A673 (cell line): ENCODE measurements around the gene AFAP1.

Experiments
- EZH2 ChIP-seq: fragments of 200-600 bp; sonication (generic); IDR thresholded peaks from 2 replicates; pipeline ENCODE4 v1.6.1; 2017; ENCODE audit warnings: borderline replicate concordance, low read depth, mild to moderate bottlenecking, mixed read lengths, antibody characterized with exemption, low read length; ENCODE audit not compliant: poor library complexity, severe bottlenecking
- TF ChIP-seq, protein P1 (sequence below): fragments of 300-800, 200-600 bp; sonication (generic); conservative IDR thresholded peaks from 2 replicates; pipeline ENCODE4 v1.5.1; 2017; ENCODE audit warnings: low read depth, mild to moderate bottlenecking, antibody characterized with exemption, low read length, moderate library complexity, mixed read lengths

DNA sequence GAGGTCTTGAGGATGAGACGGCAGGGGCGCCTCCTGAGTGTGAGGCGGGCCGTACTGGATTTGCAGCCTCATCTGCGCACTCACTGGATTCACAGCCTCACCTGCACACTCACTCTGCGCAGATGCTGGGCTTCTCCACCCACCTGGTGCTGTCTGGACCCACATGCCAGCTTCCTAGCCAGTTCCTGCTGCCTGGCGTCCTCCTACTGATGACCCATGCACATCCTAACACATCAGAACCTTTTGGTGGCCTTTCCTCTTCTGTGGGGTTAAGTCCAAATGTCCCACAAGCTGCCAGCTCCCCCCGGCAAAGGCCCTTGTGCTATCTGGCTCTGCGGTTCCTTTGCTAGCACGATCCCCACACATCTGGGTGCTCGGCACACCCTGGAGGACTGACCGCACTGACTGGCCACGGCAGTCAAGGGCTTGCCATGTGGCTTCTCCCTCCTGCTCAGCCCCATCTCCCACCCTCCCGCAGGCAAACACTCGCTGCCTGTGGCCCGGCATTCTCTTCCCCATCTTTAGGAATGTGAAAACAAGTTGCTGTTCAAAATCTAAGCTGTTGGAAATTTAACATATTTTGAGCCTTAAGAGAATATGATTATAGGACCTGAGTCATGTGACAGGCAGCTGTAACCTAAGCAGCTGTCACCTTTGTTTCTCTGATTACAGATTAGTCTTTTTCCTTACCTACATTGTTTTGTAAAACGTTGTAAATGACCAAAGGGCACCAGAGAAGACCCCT is 39.4 kb upstream of the AFAP1 start:
- TF ChIP-seq, protein P1, sequence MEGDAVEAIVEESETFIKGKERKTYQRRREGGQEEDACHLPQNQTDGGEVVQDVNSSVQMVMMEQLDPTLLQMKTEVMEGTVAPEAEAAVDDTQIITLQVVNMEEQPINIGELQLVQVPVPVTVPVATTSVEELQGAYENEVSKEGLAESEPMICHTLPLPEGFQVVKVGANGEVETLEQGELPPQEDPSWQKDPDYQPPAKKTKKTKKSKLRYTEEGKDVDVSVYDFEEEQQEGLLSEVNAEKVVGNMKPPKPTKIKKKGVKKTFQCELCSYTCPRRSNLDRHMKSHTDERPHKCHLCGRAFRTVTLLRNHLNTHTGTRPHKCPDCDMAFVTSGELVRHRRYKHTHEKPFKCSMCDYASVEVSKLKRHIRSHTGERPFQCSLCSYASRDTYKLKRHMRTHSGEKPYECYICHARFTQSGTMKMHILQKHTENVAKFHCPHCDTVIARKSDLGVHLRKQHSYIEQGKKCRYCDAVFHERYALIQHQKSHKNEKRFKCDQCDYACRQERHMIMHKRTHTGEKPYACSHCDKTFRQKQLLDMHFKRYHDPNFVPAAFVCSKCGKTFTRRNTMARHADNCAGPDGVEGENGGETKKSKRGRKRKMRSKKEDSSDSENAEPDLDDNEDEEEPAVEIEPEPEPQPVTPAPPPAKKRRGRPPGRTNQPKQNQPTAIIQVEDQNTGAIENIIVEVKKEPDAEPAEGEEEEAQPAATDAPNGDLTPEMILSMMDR, result no peak
- TF ChIP-seq EZH2, result no peak
